Body of pancreas (tissue), 4 donors: Measurements from ENCODE around the gene FHOD1. TPM values are rescaled to one million over a fixed set of nuclear protein-coding genes. Genes with fewer than 3 reads are reported as not detected.

Experiments used
- ATAC-seq: fragments of 150-250 bp; one replicate; pipeline ENCODE4 v1.9.1; 2016
- DNase-seq, 4 donors: peaks; one replicate each; pipeline ENCODE4 v3.0.0-alpha.2; 2019
- H3K27ac ChIP-seq, 4 donors: fragments of 200-600 bp; sonication (generic); 1 replicate in 3 of 4; 2 replicates in 1 of 4; pipeline versions ENCODE4 v1.5.1 to v1.6.1; 2016 to 2019; ENCODE audit warnings: mild to moderate bottlenecking in 1 of 4, mixed read lengths in 1 of 4, moderate library complexity in 1 of 4
- H3K27me3 ChIP-seq, 2 donors: fragments of 200-600 bp; sonication (generic); one replicate each; pipeline ENCODE4 v1.6.0; 2016; ENCODE audit warnings: mild to moderate bottlenecking in 1 of 2
- H3K36me3 ChIP-seq, 2 donors: fragments of 200-600 bp; sonication (generic); replicated peaks in 1 of 2; 2 replicates each; pipeline ENCODE4 v1.5.1; 2016; ENCODE audit warnings: low read depth in 2 of 2; ENCODE audit not compliant: insufficient read depth in 1 of 2
- H3K4me1 ChIP-seq: fragments of 200-600 bp; sonication (generic); one replicate; pipeline ENCODE4 v1.6.0; 2016
- H3K4me3 ChIP-seq, 2 donors: fragments of 200-600 bp; sonication (generic); 1 replicate in 1 of 2; 2 replicates in 1 of 2; pipeline ENCODE4 v1.5.1; 2016 to 2019
- H3K9me3 ChIP-seq, 3 donors: fragments of 200-600 bp; sonication (generic); 1 replicate in 2 of 3; 2 replicates in 1 of 3; pipeline ENCODE4 v1.5.1; 2016
- POLR2A ChIP-seq, 3 donors: fragments of 450-650 bp; IDR thresholded peaks; one replicate each; pipeline ENCODE4 v1.6.1; 2016; ENCODE audit warnings: antibody characterized with exemption in 3 of 3, mild to moderate bottlenecking in 2 of 3
- WGBS, 2 donors: methylation state at CpG; one replicate each; pipeline ENCODE4 v1.1.5; 2017; 5-methylcytosine and 5-hydroxymethylcytosine counted together
- intact Hi-C: fragments of 100-400 bp; cut with DNase I; formaldehyde crosslinking; loops from one replicate; pipeline ENCODE4 v1.15.1; 2023
- total RNA-seq, 2 donors: library from RNA; depleted of rRNA; stranded (reverse); fragments of >200 nt; gene quantifications; one replicate each; pipeline ENCODE4 v1.1.0, GENCODE V29; 2016
- TF ChIP-seq, protein P1 (sequence below), 7 experiments: fragments of 450-650 bp in 4 of 7; fragments of 200-600 bp in 3 of 7; sonication (generic) in 3 of 7; IDR thresholded peaks; one replicate each; pipeline ENCODE4 v1.5.1; 2016 to 2019; ENCODE audit warnings: antibody characterized with exemption in 7 of 7

FHOD1 gene
- total RNA-seq, 2 donors from 2014 or later: 12.2 to 26.4 TPM

DNA sequence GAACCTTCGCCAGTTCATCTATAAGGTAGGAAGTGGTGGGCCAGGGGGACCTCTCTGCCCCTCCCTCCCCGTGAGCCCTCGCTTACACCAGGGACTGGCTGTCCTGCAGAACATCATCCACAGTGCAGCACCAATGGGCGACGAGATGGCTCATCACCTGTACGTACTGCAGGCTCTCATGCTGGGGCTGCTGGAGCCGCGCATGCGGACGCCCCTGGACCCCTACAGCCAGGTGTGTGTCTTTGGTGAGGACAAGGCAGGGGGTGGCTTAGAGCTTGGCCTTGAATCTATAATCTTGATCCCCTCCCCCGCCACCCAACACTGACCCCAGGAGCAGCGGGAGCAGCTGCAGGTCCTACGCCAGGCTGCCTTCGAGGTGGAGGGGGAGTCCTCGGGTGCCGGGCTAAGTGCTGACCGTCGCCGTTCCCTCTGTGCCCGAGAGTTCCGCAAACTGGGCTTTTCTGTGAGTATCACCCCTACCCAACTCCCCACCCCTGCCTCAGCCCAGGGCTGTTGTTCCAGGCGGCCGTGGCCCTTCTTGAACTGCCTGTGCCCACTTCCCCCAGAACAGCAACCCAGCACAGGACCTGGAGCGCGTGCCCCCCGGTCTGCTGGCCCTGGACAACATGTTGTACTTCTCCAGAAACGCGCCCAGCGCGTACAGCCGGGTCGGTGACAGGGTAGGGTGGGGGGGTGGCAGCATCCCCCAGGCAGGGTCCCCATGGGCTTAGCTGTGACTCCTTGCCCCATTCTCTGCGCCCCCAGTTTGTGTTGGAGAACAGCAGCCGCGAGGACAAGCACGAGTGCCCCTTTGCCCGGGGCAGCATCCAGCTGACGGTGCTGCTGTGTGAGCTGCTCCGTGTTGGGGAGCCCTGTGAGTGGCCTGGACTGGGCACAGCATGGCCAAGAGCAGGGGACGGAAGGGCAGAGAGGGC is 45.6 kb downstream of the FHOD1 start:
- no peak overlapping the region for H3K27ac ChIP-seq
- H3K36me3 ChIP-seq: peaks cover 16 to 37% of the 10 kb centered on the region in 2 donors
- ATAC-seq: no peak
- 91 to 92% methylated on average over 21 to 40 of the region's 40 CpGs for WGBS, 2 donors
- no peak for DNase-seq
- no peak for TF ChIP-seq POLR2A (IDR thresholded peaks at IDR 0.05)
- TF ChIP-seq, protein P1, sequence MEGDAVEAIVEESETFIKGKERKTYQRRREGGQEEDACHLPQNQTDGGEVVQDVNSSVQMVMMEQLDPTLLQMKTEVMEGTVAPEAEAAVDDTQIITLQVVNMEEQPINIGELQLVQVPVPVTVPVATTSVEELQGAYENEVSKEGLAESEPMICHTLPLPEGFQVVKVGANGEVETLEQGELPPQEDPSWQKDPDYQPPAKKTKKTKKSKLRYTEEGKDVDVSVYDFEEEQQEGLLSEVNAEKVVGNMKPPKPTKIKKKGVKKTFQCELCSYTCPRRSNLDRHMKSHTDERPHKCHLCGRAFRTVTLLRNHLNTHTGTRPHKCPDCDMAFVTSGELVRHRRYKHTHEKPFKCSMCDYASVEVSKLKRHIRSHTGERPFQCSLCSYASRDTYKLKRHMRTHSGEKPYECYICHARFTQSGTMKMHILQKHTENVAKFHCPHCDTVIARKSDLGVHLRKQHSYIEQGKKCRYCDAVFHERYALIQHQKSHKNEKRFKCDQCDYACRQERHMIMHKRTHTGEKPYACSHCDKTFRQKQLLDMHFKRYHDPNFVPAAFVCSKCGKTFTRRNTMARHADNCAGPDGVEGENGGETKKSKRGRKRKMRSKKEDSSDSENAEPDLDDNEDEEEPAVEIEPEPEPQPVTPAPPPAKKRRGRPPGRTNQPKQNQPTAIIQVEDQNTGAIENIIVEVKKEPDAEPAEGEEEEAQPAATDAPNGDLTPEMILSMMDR (IDR thresholded peaks at IDR 0.05): no peak
- H3K27me3 ChIP-seq: no peaks in the 10 kb centered on the region
- no peak overlapping the region for H3K4me3 ChIP-seq
- H3K9me3 ChIP-seq: no peaks in the 10 kb centered on the region
- H3K4me1 ChIP-seq: peaks cover 28% of the 10 kb centered on the region
- intact Hi-C loops: no loop called here

DNA sequence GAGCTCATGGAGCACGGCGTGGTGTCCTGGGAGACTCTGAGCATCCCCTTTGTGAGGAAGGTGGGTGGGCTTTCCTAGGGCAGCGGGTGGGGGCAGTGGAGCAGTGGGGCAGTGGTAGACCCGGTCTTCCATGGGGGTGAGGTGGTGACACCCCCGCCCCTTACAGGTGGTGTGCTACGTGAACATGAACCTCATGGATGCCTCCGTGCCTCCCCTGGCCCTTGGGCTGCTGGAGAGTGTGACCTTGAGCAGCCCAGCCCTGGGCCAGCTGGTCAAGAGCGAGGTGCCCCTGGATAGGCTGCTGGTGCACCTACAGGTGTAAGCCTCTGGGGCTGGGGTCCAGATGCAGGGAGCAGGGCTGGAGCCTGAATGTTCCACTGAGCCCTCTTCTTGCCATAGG is 46.8 kb downstream of the FHOD1 start:
- H3K4me1 ChIP-seq: peaks cover 28% of the 10 kb centered on the region
- peaks cover 24 to 45% of the 10 kb centered on the region in 2 donors for H3K36me3 ChIP-seq
- H3K27me3 ChIP-seq: no peaks in the 10 kb centered on the region
- peak overlapping the region in 1 of 4 donors; percentile 81 for H3K27ac ChIP-seq
- TF ChIP-seq POLR2A (IDR thresholded peaks at IDR 0.05): no peak
- TF ChIP-seq, protein P1 (IDR thresholded peaks at IDR 0.05): no peak
- H3K4me3 ChIP-seq: no peak overlapping the region
- 84 to 93% methylated on average over 3 to 4 of the region's 8 CpGs for WGBS, 2 donors
- no peak for DNase-seq
- intact Hi-C loops: no loop called here
- no peak for ATAC-seq
- H3K9me3 ChIP-seq: no peaks in the 10 kb centered on the region

DNA sequence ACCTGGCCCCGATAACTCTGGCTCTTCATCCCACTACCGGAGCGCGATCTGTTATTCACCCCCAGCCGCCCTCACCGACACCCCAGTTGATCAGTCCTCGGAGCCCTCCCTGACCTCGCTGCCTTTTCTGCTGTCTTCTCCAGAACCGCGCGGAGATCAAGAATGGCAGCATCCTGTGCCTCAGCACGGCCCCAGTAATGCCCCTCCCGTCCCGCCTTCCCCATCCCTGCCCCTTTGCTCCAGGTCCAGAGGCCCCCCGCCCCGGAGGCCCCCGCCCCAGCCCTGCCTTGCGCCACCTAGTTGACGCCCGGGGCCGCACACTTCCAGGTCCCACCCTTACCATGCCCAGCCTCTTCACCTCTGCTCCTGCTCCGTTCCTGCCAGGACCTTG is 47.5 kb downstream of the FHOD1 start:
- TF ChIP-seq, protein P1 (IDR thresholded peaks at IDR 0.05): peak in 4 of 7 experiments; percentile 3 to 16 (median 8)
- no peak for TF ChIP-seq POLR2A (IDR thresholded peaks at IDR 0.05)
- H3K4me1 ChIP-seq: peaks cover 28% of the 10 kb centered on the region
- peaks cover 28 to 48% of the 10 kb centered on the region in 2 donors for H3K36me3 ChIP-seq
- H3K4me3 ChIP-seq: peak overlapping the region; percentile 49 to 93
- WGBS, 2 donors: 15 to 17% methylated on average over 15 to 16 of the region's 22 CpGs
- H3K27ac ChIP-seq: peak overlapping the region; percentile 67 to 88 (median 76)
- intact Hi-C loops: no loop called here
- DNase-seq (peak in 1 of 4 donors; percentile 41), ATAC-seq (peak; percentile 10)
- no peaks in the 10 kb centered on the region for H3K27me3 ChIP-seq
- no peaks in the 10 kb centered on the region for H3K9me3 ChIP-seq

DNA sequence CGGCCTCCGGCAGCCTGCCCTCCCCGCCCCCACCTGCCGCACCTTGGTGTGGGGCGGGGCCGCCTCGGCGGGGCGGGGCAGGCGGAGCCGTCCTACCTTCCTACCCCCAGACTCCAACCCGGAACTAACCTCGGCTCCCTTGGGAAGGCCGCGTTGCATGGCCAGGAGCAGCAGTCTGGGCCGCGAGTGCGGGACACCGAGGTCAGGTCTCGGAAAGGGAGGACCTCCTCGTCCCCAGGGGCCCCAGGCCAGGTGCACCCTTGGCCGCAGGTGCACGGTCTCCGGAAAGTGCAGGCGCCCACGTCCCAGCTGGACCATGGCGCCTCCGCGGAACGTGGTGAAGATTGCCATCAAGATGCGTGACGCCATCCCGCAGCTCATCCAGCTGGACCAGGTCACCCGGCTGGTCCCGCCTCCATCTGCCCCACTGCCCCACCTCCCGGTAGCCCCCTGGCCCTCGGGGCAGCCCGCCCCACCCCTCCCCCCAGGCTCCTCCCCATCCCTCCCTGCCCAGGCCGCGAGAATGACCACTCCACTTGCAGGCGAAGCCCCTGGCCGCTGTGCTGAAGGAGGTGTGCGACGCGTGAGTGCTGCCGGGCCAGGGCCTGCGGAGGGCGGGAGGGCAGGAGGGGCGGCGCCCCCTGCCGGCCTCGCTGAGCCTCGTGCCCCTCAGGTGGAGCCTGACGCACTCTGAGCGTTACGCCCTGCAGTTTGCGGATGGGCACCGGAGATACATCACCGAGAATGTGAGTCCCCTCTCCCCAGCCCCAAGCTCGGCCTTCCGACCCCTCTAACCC is 48.1 kb downstream of the FHOD1 start, which contains the start of gene ELMO3:
TSS of gene ELMO3 (plus strand) at position 121 of the 797 bp plus-strand sequence. CDS start at position 317, 196 bp downstream.
- WGBS, 2 donors: 15 to 24% methylated on average over 6 to 59 of the region's 61 CpGs
- TF ChIP-seq, protein P1 (IDR thresholded peaks at IDR 0.05): peak; percentile 39 to 80 (median 68)
- peak; percentile 65 to 75 (median 74) for TF ChIP-seq POLR2A (IDR thresholded peaks at IDR 0.05)
- Histone ChIP-seq H3K9me3 (no peaks in the 10 kb centered on the region), H3K4me3 (peak within 1 kb of the TSS; percentile 49 to 93), H3K36me3 (peaks cover 28 to 49% of the 10 kb centered on the region in 2 donors), H3K4me1 (peaks cover 28% of the 10 kb centered on the region), H3K27ac (peak within 1 kb of the TSS; percentile 67 to 88 (median 76)), H3K27me3 (no peaks in the 10 kb centered on the region)
- DNase-seq: peak; percentile 79 to 85 (median 82)
- ATAC-seq: peak; percentile 83
- intact Hi-C loops: no loop called here
